NB4 (cell line): ENCODE measurements around the gene TCERG1L.

ENCODE experiments used
- CTCF ChIP-seq: IDR thresholded peaks from one replicate; pipeline ENCODE4 v1.5.1; 2012; ENCODE audit warnings: low read depth, low read length
- MAX ChIP-seq: IDR thresholded peaks from 2 replicates; pipeline ENCODE4 v1.6.1; 2011; ENCODE audit warnings: low read depth, low read length
- MYC ChIP-seq: IDR thresholded peaks from 2 replicates; pipeline ENCODE4 v1.6.1; 2011; ENCODE audit warnings: low read depth, low read length
- POLR2A ChIP-seq: IDR thresholded peaks from 2 replicates; pipeline ENCODE4 v1.6.1; 2011; ENCODE audit warnings: mild to moderate bottlenecking; ENCODE audit not compliant: insufficient read length; ENCODE audit errors: extremely low read depth

- no peak for TF ChIP-seq CTCF
- no peak for TF ChIP-seq POLR2A
- TF ChIP-seq MAX, result no peak
- no peak for TF ChIP-seq MYC
Observed at GRCh38 chr10:131072651-131073468, 238.7 kb downstream of the TCERG1L start.
